Gastroesophageal sphincter (tissue), 3 donors: ENCODE results near the gene ETV4.

Experiments used
- EP300 ChIP-seq: sonication (generic); formaldehyde crosslinking; IDR thresholded peaks from one replicate; pipeline ENCODE4 v1.6.1; 2017; ENCODE audit warnings: antibody characterized with exemption, mild to moderate bottlenecking
- POLR2A ChIP-seq, 2 donors: fragments of 450-650 bp; IDR thresholded peaks; one replicate each; pipeline ENCODE4 v1.6.1; 2017; ENCODE audit warnings: antibody characterized with exemption in 2 of 2, mild to moderate bottlenecking in 2 of 2, moderate library complexity in 1 of 2
- POLR2AphosphoS5 ChIP-seq: sonication (generic); formaldehyde crosslinking; IDR thresholded peaks from one replicate; pipeline ENCODE4 v1.6.1; 2017; ENCODE audit warnings: antibody characterized with exemption
- TF ChIP-seq, protein P1 (sequence below), 4 experiments: fragments of 200-600 bp in 2 of 4; fragments of 450-650 bp in 2 of 4; sonication (generic) in 1 of 4; IDR thresholded peaks; one replicate each; pipeline ENCODE4 v1.5.1; 2017 to 2019; ENCODE audit warnings: antibody characterized with exemption in 4 of 4, mild to moderate bottlenecking in 2 of 4, moderate library complexity in 2 of 4

DNA sequence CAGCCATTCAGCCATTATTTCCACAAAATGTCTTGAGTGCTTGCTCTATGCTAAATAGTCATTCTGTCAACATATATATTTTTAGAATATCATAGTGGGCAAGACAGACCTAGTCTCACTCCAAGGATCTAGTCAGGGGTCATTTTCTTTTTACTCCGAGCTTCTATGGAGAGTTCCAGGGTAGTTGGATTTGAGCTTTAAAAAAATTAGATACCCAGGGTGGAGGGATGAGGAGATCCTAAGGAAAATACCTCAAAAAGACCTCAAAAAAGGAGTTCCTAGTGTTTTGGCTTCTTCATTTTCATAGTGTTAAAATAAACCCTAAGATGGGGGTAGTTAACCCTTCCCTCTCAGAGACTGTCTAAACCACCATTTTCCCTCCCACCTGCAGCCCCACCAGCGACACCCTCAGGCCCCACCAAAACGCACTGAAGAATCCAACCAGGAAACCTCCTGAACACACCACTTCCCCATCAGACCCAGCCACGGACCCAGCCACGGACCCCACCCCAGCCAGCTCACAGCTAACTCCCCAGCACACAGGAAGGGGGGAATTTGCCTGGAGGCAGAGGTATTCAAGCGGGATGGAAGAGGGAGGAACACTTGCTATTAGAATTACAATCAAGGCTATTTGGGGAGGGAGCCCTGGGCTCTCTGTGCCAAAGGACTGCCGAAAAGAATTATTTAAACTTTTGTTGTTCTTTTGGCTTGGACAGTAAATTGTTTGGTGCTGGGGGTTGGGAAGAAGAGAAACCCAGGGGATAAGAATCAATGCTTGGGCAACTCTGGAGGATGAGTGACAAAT, 2.2 kb downstream of the ETV4 start:
- TF ChIP-seq, protein P1, sequence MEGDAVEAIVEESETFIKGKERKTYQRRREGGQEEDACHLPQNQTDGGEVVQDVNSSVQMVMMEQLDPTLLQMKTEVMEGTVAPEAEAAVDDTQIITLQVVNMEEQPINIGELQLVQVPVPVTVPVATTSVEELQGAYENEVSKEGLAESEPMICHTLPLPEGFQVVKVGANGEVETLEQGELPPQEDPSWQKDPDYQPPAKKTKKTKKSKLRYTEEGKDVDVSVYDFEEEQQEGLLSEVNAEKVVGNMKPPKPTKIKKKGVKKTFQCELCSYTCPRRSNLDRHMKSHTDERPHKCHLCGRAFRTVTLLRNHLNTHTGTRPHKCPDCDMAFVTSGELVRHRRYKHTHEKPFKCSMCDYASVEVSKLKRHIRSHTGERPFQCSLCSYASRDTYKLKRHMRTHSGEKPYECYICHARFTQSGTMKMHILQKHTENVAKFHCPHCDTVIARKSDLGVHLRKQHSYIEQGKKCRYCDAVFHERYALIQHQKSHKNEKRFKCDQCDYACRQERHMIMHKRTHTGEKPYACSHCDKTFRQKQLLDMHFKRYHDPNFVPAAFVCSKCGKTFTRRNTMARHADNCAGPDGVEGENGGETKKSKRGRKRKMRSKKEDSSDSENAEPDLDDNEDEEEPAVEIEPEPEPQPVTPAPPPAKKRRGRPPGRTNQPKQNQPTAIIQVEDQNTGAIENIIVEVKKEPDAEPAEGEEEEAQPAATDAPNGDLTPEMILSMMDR (IDR thresholded peaks at IDR 0.05) = no peak
- TF ChIP-seq POLR2A (IDR thresholded peaks at IDR 0.05) (no peak), POLR2AphosphoS5 (no peak), EP300 (no peak)
